Measurements from ENCODE around the gene PTPN1.

DNA sequence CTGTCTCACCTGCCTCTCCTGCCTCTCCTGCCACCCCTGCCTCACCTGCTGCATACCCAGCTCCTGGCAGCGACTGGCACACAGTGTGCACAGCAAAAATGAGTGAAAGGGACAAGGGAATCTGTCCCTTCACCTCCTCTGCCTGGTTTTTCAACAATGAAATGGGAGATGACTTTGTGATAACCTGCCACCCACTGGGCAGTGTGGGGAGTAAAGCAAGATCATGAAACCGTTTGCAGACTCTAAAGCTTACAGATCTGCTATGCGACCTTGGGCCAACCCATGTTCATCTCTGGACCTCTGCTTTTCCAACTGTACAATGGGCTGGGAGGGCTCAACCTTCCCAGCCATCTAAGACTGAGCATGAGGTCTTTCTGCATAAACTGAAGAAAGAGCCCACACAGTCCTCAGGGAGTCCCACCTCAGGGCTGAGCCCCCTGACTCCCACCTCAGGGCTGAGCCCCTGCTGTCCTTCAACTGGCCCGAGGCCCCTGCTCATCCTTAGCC is 100.1 kb downstream of the PTPN1 start:
- TF ChIP-seq, protein P1, sequence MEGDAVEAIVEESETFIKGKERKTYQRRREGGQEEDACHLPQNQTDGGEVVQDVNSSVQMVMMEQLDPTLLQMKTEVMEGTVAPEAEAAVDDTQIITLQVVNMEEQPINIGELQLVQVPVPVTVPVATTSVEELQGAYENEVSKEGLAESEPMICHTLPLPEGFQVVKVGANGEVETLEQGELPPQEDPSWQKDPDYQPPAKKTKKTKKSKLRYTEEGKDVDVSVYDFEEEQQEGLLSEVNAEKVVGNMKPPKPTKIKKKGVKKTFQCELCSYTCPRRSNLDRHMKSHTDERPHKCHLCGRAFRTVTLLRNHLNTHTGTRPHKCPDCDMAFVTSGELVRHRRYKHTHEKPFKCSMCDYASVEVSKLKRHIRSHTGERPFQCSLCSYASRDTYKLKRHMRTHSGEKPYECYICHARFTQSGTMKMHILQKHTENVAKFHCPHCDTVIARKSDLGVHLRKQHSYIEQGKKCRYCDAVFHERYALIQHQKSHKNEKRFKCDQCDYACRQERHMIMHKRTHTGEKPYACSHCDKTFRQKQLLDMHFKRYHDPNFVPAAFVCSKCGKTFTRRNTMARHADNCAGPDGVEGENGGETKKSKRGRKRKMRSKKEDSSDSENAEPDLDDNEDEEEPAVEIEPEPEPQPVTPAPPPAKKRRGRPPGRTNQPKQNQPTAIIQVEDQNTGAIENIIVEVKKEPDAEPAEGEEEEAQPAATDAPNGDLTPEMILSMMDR (IDR thresholded peaks at IDR 0.05; ENCODE audit: extremely low read depth in 1 of 2, insufficient read depth in 1 of 2, low read depth in 1 of 2, low read length in 2 of 2): no peak
- no peak for TF ChIP-seq POLR2A (IDR thresholded peaks at IDR 0.05; ENCODE audit: low read depth, low read length)
- no peak for TF ChIP-seq MYC (IDR thresholded peaks at IDR 0.05; ENCODE audit: low read depth, low read length)
- TF ChIP-seq EZH2 (IDR thresholded peaks at IDR 0.05; ENCODE audit: borderline replicate concordance, low read depth, low read length, severe bottlenecking): no peak
- no peak for TF ChIP-seq JUN (IDR thresholded peaks at IDR 0.05; ENCODE audit: borderline replicate concordance, insufficient read depth, insufficient read length, low read depth)

All from endothelial cell of umbilical vein (primary cell).